HTR-8/SVneo (cell line): ENCODE measurements around the gene WDR33.
"Not testable (repeated sequence)": the region's sequence is repeated elsewhere in the genome, so short reads cannot be mapped to it uniquely, and the experiment has no call there.

Experiments
- DNase-seq: peaks from one replicate; pipeline ENCODE4 v3.0.0; 2011; ENCODE audit warnings: low spot score, mixed read lengths; ENCODE audit not compliant: insufficient read length
- FAIRE-seq: peaks from 2 replicates; lab custom pipeline; 2011; peaks lifted over from hg19 to GRCh38; lab: Jason Lieb, UNC

Gene WDR33

DNA sequence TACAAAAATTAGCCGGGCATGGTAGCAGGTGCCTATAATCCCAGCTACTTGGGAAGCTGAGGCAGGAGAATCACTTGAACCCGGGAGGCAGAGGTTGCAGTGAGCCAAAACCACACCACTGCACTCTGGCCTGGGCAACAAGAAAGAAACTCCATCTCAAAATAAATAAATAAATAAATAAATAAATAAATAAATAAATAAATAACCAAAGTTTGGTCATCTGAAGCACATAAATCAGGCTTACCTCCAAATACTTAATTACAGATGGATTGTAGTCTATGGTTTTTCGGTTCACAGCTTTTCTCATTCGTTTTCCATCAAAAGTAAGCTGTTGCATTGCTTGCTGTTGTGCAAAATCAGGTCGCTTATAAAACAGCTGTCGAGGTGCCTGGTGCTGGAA lies 40.4 kb downstream of the WDR33 start:
- FAIRE-seq, DNase-seq: not testable (repeated sequence)

DNA sequence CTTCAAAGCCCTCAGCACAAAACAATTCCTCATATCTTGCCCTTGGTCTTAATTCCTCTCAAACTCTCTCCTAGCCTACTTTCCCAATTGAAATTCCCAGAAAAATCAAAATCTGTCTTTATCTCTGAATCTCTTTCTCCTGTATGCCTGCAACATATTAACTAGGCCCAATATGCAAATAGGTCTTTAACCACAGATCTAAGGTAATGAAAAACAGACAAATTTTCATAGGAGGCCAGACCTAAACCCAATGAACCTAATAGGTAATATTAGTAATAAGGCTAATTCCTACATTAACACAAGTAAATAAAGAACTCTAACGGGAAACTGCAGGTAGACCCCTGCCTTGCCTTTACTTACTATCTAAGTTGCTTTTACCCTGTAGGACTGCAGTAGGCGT lies 41.4 kb downstream of the WDR33 start:
- DNase-seq (no peak), FAIRE-seq (no peak)

DNA sequence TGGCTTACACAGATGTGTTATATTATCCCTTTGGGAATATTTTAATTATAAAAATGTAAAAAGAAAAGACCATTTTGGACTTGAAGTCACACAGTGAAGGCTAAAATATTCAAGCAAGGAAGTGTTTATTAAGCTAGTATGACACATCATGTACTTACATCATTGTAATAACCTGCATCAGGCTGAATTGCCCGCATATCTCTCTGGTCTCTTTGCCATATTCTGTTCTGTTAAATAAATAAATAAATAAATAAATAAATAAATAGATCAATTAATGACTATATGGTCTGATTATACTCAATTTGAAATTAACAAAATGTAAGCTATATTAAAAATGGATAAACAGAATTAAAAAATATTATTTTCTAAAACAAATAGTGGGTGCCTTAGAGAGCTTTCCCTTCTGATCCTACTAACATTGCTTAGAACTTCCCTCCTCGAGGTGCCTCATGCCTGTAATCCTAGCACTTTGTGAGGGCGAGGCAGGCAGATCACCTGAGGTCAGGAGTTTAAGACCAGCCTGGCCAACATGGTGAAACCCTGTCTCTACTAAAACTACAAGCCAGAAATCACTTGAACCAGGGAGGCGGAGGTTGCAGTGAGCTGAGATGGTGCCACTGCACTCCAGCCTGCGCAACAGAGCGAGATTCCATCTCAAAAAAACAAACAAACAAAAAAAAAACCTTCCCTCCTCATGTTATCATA lies 42.0 kb downstream of the WDR33 start:
- FAIRE-seq: no peak
- no peak for DNase-seq

- DNase-seq (no peak), FAIRE-seq (no peak)
These were observed 47.2 kb downstream of the WDR33 start for GRCh38 chr2:127763776-127764175.

DNA sequence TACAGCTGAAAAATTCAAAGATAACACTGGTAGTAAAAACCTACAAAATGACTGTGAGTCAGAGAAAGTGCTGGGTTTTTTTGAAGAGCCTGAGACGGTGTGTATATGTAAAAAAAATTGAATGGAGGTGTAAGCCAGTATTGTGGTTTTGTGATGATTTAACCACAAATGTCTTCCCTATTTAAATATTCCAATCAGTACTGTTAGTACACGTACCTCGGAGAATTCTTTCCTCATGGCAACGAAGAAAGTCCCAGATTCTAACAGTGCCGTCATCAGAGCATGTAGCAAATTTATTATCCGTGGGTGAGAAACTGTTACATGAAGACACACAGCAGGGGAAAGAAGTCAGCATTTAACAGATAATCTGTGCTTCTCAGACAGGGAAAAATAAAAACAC lies 48.1 kb downstream of the WDR33 start:
- FAIRE-seq (no peak), DNase-seq (no peak)

- DNase-seq (no peak), FAIRE-seq (peak; percentile 51)
These were observed 48.5 kb downstream of the WDR33 start for GRCh38 chr2:127762441-127762840.

GRCh38 chr2:127759931-127760330 lies 51.0 kb downstream of the WDR33 start:
- FAIRE-seq (no peak), DNase-seq (no peak)

DNA sequence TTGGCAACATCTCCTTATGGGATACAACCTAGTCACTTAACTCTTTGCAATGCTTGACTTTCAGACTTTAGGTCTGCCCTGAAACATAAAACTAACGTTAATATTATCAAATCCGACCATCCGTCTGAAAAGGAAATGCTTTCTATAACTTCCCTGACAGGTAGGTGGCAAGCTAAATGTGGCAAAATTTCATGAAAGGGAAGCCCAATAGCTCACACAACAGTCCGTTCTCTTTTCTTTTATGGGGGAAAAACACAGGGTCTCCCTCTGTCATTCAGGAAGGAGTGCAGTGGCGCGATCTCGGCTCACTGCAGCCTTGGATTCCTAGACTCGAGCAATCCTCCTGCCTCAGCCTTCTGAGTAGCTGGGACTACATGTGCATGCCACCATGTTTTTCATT lies 56.8 kb downstream of the WDR33 start:
- DNase-seq (no peak), FAIRE-seq (no peak)

- FAIRE-seq (no peak), DNase-seq (no peak)
These were observed 57.6 kb downstream of the WDR33 start for GRCh38 chr2:127753374-127753773.

- DNase-seq, FAIRE-seq: not testable (repeated sequence)
These were observed 61.4 kb downstream of the WDR33 start for GRCh38 chr2:127749537-127749936.

- FAIRE-seq (no peak), DNase-seq (no peak)
These were observed 63.4 kb downstream of the WDR33 start for GRCh38 chr2:127747621-127748020.

DNA sequence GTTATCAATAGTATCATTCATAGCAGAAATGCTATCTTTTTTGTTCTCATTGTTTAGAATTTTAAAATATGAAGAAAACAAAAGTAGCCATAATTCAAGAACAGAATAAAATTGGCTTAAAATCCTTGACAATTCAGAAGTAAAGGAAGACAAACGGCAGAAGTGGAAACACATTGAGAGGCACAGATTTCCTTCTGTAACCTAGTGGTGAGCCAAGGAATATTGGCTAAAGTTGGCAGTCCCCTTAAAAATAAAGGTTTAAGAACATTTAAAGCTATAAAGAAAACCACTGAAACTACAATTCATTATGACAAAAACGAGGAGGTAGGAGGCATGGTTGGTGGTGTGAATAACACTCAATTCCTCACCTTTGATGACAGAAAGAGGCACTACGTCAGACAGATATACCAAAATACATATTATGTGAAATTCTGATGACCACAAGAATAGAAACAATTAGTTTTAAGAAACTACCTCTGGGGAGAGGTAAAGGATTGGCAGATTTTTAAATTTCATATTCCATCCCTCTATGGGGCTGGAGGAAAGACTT lies 67.4 kb downstream of the WDR33 start:
- FAIRE-seq (no peak), DNase-seq (no peak)

- DNase-seq: no peak
- no peak for FAIRE-seq
These were observed 70.2 kb downstream of the WDR33 start for GRCh38 chr2:127740665-127741288.

DNA sequence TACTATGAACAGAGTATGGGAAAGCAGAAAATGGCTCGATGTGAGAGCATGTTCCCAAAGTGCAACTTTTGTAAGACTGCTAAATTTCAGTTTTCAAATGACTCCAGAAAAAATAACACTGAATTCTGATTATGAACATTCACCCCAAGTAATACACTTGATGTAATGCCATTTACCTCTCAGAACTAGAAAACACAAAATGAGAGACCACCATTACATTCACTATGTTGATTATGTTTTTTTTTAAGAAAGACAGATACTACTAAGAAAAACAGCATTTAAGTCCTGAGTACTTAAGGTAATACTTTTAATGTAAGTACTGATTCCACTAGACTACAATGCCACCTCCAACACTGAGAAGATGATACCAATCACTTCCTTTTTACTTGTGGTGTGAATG lies 71.2 kb downstream of the WDR33 start:
- FAIRE-seq: no peak

DNA sequence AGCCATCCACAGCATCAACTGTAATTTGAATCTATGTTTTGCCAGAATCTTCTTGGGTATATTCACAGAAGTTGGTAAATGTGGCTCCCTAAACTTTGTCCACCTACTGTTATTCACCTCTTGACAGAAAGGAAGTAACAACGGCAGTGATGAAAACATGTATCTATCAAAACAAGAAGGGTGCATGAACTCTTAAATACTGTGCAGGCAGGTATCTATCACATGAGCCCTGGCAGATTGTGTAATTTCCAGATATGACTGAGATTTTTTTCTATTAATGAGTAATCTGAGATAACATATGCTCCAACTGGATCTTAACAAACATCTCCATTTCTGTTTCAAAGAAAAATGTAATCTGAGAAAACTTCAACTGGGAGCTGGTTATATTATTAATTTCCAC lies 73.1 kb downstream of the WDR33 start:
- DNase-seq (no peak), FAIRE-seq (no peak)

More for the DNA sequence above, 71.2 kb downstream of the WDR33 start:
- no peak for DNase-seq

GRCh38 chr2:127735537-127736399 lies 75.2 kb downstream of the WDR33 start:
- FAIRE-seq: no peak
- no peak for DNase-seq

DNA sequence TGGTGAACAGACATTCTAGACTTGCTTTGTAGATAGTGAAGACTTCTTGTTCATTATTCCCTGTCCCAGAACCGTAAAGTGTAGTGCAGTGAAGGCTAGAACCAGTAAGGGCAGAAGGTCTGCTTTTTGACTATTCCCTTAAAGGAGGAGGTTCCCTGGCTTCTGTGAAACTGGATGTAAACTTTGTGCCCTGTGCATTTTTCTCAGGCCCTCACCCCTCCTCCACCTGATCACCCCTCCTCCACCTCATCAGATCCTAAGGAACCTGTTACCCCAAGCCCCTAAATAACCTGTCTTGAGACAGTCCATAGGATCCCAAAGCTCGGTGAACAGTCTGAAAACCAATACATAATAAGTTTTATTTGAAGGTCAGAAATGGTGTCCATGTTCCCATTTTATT lies 75.9 kb downstream of the WDR33 start:
- DNase-seq (no peak), FAIRE-seq (no peak)

DNA sequence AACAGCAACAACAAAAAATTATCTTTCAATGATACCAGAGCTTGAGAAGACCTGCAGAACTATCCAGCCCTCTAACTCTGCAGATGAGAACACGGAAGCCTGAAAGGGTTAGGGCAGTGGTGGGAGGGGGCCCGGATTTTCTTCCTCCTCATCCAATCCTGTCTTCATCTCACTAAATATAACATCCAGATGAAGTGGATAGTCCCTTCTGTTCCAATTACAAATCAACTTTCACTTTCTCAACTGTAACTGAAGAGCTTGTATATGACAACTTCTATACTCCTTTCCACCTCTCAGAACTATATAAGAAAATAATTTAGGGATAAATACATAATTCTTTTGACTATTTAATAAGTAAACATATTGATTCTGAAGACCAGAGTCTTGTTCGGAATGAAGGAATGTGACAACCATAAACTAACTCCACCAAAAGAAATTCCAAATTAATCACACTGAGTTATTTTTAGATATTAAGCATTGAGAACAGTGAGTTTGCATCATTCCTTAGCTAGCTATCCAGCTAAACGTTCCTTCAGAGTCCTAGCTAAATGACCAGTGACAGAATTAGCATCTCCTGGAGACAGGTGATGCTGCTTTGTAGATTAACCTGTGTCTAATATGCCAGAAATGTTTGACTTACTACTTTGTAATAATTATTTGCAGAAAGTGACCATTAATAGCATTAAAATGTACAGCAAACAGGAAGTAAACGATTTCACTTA lies 77.0 kb downstream of the WDR33 start:
- DNase-seq (no peak), FAIRE-seq (no peak)

DNA sequence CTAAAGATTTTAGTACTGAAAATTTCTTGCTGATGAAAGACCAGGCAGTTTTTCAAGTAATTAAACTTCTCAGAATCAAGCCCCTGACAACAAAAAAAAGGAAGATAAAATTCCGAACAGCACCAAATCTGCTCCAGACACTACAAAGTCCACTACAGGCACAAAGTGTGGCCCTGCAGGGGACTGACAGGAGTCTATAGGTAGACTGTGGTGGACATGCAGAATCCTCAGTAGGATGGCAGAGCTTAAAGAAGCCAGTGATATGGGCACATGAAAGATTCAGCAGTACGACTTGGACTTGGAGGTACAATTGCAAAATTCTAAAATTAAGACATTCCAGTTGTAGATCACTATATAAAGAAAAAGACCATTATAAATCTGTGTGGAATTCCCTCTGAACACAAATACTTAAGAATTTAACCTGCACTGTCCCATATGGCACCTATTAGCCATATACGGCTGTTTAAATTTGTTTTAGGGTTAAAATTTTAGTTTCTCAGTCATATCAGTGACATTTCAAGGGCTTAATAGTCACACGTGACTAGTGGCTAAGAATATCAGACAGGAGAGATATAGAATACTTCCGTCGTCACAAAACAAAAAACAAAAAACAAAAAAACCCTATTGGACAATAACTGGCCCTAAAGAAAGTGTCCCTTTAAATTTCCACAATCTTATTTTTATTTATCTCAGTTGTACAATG lies 77.7 kb downstream of the WDR33 start:
- FAIRE-seq (no peak), DNase-seq (no peak)
